OCI-LY1 (cell line): ENCODE measurements around the gene FAM217B.

Experiments used
- H2AFZ ChIP-seq: fragments of 200-600 bp; sonication (generic), shearing (Covaris generic); 2 replicates; pipeline ENCODE4 v1.6.0; 2014; ENCODE audit warnings: antibody characterized with exemption, mild to moderate bottlenecking, low read length
- H3F3A ChIP-seq: fragments of 200-600 bp; sonication (generic), shearing (Covaris generic); 2 replicates; pipeline ENCODE4 v1.6.0; 2014; ENCODE audit warnings: mild to moderate bottlenecking, antibody characterized with exemption, low read length, moderate library complexity; ENCODE audit not compliant: insufficient read depth
- H3K27ac ChIP-seq: fragments of 200-600 bp; sonication (generic); 2 replicates; pipeline ENCODE4 v1.5.1; 2014; ENCODE audit warnings: low read length, mixed run types, mild to moderate bottlenecking, low read depth; ENCODE audit not compliant: poor library complexity, severe bottlenecking
- H3K27me3 ChIP-seq: fragments of 200-600 bp; sonication (generic); 2 replicates; pipeline ENCODE4 v1.6.0; 2014; ENCODE audit warnings: antibody characterized with exemption, mild to moderate bottlenecking, low read length, moderate library complexity; ENCODE audit not compliant: insufficient read depth
- H3K36me3 ChIP-seq: fragments of 200-600 bp; sonication (generic); 2 replicates; pipeline ENCODE4 v1.6.1; 2014; ENCODE audit warnings: mild to moderate bottlenecking, antibody characterized with exemption, low read length, moderate library complexity, mixed read lengths; ENCODE audit not compliant: insufficient read depth
- H3K4me1 ChIP-seq: fragments of 200-600 bp; sonication (generic); 2 replicates; pipeline ENCODE4 v1.5.1; 2014; ENCODE audit warnings: mild to moderate bottlenecking, low read length, moderate library complexity; ENCODE audit not compliant: insufficient read depth, severe bottlenecking
- H3K4me2 ChIP-seq: fragments of 200-600 bp; sonication (generic), shearing (Covaris generic); 2 replicates; pipeline ENCODE4 v1.6.1; 2014; ENCODE audit warnings: low read length
- H3K4me3 ChIP-seq: fragments of 200-600 bp; sonication (generic); 2 replicates; pipeline ENCODE4 v1.5.1; 2014; ENCODE audit warnings: low read length, low read depth, mild to moderate bottlenecking, mixed read lengths; ENCODE audit not compliant: poor library complexity, severe bottlenecking
- H3K79me2 ChIP-seq: fragments of 200-600 bp; shearing (Covaris generic); 2 replicates; pipeline ENCODE4 v1.6.1; 2016; ENCODE audit warnings: mixed run types, low read length, mixed read lengths; ENCODE audit not compliant: insufficient read depth
- H3K9ac ChIP-seq: fragments of 200-600 bp; sonication (generic), shearing (Covaris generic); 2 replicates; pipeline ENCODE4 v1.6.1; 2014; ENCODE audit warnings: mild to moderate bottlenecking, low read length, mixed read lengths
- H3K9me2 ChIP-seq: fragments of 200-600 bp; sonication (generic), shearing (Covaris generic); 2 replicates; pipeline ENCODE4 v1.6.1; 2014; ENCODE audit warnings: low read depth, mild to moderate bottlenecking, low read length, mixed read lengths
- H3K9me3 ChIP-seq: fragments of 200-600 bp; shearing (Covaris generic); 2 replicates; pipeline ENCODE4 v1.6.1; 2014; ENCODE audit warnings: low read length, mixed read lengths
- H4K20me1 ChIP-seq: fragments of 200-600 bp; sonication (generic), shearing (Covaris generic); 2 replicates; pipeline ENCODE4 v1.6.0; 2016; ENCODE audit warnings: mild to moderate bottlenecking, low read length; ENCODE audit not compliant: insufficient read depth
- CTCF ChIP-seq: fragments of 200-600 bp; sonication (generic), shearing (Covaris generic); IDR thresholded peaks from 2 replicates; pipeline ENCODE4 v1.5.1; 2017; ENCODE audit warnings: mild to moderate bottlenecking, antibody characterized with exemption, low read length, moderate library complexity, mixed read lengths
- EZH2 ChIP-seq: fragments of 200-600 bp; sonication (generic), shearing (Covaris generic); IDR thresholded peaks from 2 replicates; pipeline ENCODE4 v1.8.0; 2017; ENCODE audit warnings: borderline replicate concordance, mixed run types, mild to moderate bottlenecking, antibody characterized with exemption, low read length, moderate library complexity, mixed read lengths

The FAM217B gene

GRCh38 chr20:59935457-59936185 is 4.6 kb upstream of the FAM217B start:
- no peaks in the 10 kb centered on the region for H3F3A ChIP-seq
- H3K4me2 ChIP-seq, result no peak overlapping the region
- H3K9ac ChIP-seq, result no peak overlapping the region
- H4K20me1 ChIP-seq, result no peaks in the 10 kb centered on the region
- H3K4me3 ChIP-seq, result no peak overlapping the region
- no peak overlapping the region for H3K27ac ChIP-seq
- H3K9me2 ChIP-seq, result no peaks in the 10 kb centered on the region
- H3K4me1 ChIP-seq, result peaks cover 23% of the 10 kb centered on the region
- no peak overlapping the region for H2AFZ ChIP-seq
- no peaks in the 10 kb centered on the region for H3K27me3 ChIP-seq
- no peaks in the 10 kb centered on the region for H3K36me3 ChIP-seq
- TF ChIP-seq CTCF (no peak), EZH2 (no peak)
- H3K9me3 ChIP-seq, result no peaks in the 10 kb centered on the region
- H3K79me2 ChIP-seq, result no peaks in the 10 kb centered on the region

GRCh38 chr20:59936409-59936808 is 3.8 kb upstream of the FAM217B start:
- H3K27me3 ChIP-seq, result no peaks in the 10 kb centered on the region
- H3K27ac ChIP-seq, result no peak overlapping the region

GRCh38 chr20:59937150-59937549 is 3.0 kb upstream of the FAM217B start:
- H4K20me1 ChIP-seq, result no peaks in the 10 kb centered on the region
- H3F3A ChIP-seq, result no peaks in the 10 kb centered on the region
- no peak overlapping the region for H3K9ac ChIP-seq
- H2AFZ ChIP-seq, result no peak overlapping the region
- no peak overlapping the region for H3K4me3 ChIP-seq
- no peak overlapping the region for H3K4me2 ChIP-seq
- H3K27ac ChIP-seq, result no peak overlapping the region
- peaks cover 35% of the 10 kb centered on the region for H3K4me1 ChIP-seq
- no peaks in the 10 kb centered on the region for H3K79me2 ChIP-seq
- no peaks in the 10 kb centered on the region for H3K9me2 ChIP-seq
- H3K9me3 ChIP-seq, result no peaks in the 10 kb centered on the region
- TF ChIP-seq EZH2 (no peak), CTCF (no peak)
- no peaks in the 10 kb centered on the region for H3K27me3 ChIP-seq
- H3K36me3 ChIP-seq, result no peaks in the 10 kb centered on the region; the same call in 1 of the 2 replicates

More at GRCh38 chr20:59936409-59936808, 3.8 kb upstream of the FAM217B start:
- Histone ChIP-seq H3K9me2 (no peaks in the 10 kb centered on the region), H3K9ac (no peak overlapping the region), H3K36me3 (no peaks in the 10 kb centered on the region), H3K4me1 (peaks cover 29% of the 10 kb centered on the region), H2AFZ (no peak overlapping the region), H3K4me3 (no peak overlapping the region), H3K9me3 (no peaks in the 10 kb centered on the region), H3F3A (no peaks in the 10 kb centered on the region), H3K79me2 (no peaks in the 10 kb centered on the region), H3K4me2 (no peak overlapping the region), H4K20me1 (no peaks in the 10 kb centered on the region)
- TF ChIP-seq EZH2 (no peak), CTCF (no peak)
